ENCODE measurements around the gene RHPN2. TPM values are rescaled to one million over a fixed set of nuclear protein-coding genes. Genes with fewer than 3 reads are reported as not detected.

RHPN2 gene
- total and polyA plus RNA-seq, 2 of the 8 experiments (the other 6 are each of a cell fraction or from before 2014, with no cell fraction given), result 22.8 to 31.1 TPM

DNA sequence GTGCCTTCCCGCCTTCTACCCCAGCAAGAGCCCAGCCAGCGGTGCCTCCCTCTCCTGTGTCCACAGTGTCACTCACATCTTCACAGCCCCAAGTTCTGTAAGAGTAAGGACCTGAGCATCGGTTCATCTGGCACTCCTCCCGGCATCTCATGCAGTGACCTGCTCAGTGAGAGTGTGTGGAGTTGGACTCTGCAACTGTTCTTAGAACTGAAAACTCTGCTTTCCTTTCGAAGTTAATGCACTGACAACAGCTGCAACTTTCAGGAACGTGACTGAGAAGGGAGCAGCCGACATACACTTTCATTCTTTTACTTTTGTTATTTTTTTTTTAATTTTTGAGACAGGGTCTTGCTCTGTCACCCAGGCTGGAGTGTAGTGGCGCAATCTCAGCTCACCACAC lies 134.1 kb downstream of the RHPN2 start:
- no peak overlapping the region for H2AFZ ChIP-seq (ENCODE audit: low read length)
- no peak overlapping the region for H3K4me2 ChIP-seq (ENCODE audit: insufficient read depth in 1 of 2, low read depth in 2 of 2, low read length in 2 of 2)
- no peaks in the 10 kb centered on the region for H3K79me1 ChIP-seq (ENCODE audit: low read depth, low read length)
- no peaks in the 10 kb centered on the region for H3K9me3 ChIP-seq (ENCODE audit: insufficient read depth in 2 of 2, low read depth in 1 of 2, low read length in 1 of 2)
- H4K5ac ChIP-seq (ENCODE audit: insufficient read length, low read depth, low read length), result no peak overlapping the region
- no peak overlapping the region for H2BK5ac ChIP-seq (ENCODE audit: low read depth, low read length)
- ChIA-PET CTCF (ENCODE audit: partially characterized antibody) (interaction anchor here (0.6 kb wide), 1 partner anchor 197 kb away, joined by 3 read pairs; no protein-coding TSS in a partner anchor), POLR2A (ENCODE audit: partially characterized antibody) (no interaction called here)
- no peaks in the 10 kb centered on the region for H4K20me1 ChIP-seq (replicated peaks in 1 of 2; ENCODE audit: control insufficient read depth in 1 of 2, insufficient read depth in 2 of 2, low read length in 2 of 2)
- FAIRE-seq (no peak), DNase-seq (ENCODE audit: low read depth in 1 of 2, low spot score in 2 of 2) (no peak)
- H3K9ac ChIP-seq (replicated peaks in 1 of 4; ENCODE audit: extremely low read depth in 1 of 4, low read depth in 3 of 4, low read length in 3 of 4), result no peak overlapping the region
- no peak overlapping the region for H4K8ac ChIP-seq (ENCODE audit: extremely low read depth, insufficient read depth, low read length)
- H4K91ac ChIP-seq (replicated peaks; ENCODE audit: insufficient read length, low read length), result no peak overlapping the region
- no peak overlapping the region for H2AK5ac ChIP-seq (ENCODE audit: low read depth, low read length)
- H3K27me3 ChIP-seq (replicated peaks in 1 of 4; ENCODE audit: control insufficient read depth in 3 of 4, extremely low read depth in 1 of 4, insufficient read depth in 3 of 4, low read length in 3 of 4), result no peaks in the 10 kb centered on the region
- H3K4me3 ChIP-seq (ENCODE audit: extremely low read depth in 1 of 4, insufficient read depth in 2 of 4, low read depth in 3 of 4, low read length in 4 of 4), result no peak overlapping the region
- no peak overlapping the region for H3K14ac ChIP-seq (ENCODE audit: insufficient read length)
- no peak overlapping the region for H2BK12ac ChIP-seq (ENCODE audit: low read depth, low read length)
- H2BK15ac ChIP-seq (ENCODE audit: low read length), result no peak overlapping the region
- no peak overlapping the region for H3K27ac ChIP-seq (ENCODE audit: low read depth, low read length)
- 93% methylated on average over 8 of the region's 8 CpGs; no CpG with 5 or more reads in 1 of the 2 experiments for WGBS, 2 experiments (ENCODE audit: extremely low coverage in 1 of 2, insufficient coverage in 1 of 2, insufficient read length in 1 of 2, insufficient replicate concordance in 2 of 2, low coverage in 1 of 2, low lambda C conversion rate in 2 of 2, missing lambda C conversion rate in 1 of 2)
- TF ChIP-seq SP1 (IDR thresholded peaks at IDR 0.05; ENCODE audit: low read depth, low read length) (no peak), TAF7 (optimal IDR thresholded peaks at IDR 0.05; ENCODE audit: borderline replicate concordance, low read depth, low read length) (no peak), RAD21 (IDR thresholded peaks at IDR 0.05 in 1 of 2, conservative IDR thresholded peaks at IDR 0.05 in 1 of 2; ENCODE audit: low read depth in 2 of 2, low read length in 2 of 2) (no peak), POLR2A (IDR thresholded peaks at IDR 0.05; ENCODE audit: control extremely low read depth in 1 of 2, low read depth in 2 of 2, low read length in 2 of 2) (no peak)
- no peaks in the 10 kb centered on the region for H3K4me1 ChIP-seq (replicated peaks in 1 of 4; ENCODE audit: control insufficient read depth in 3 of 4, insufficient read depth in 4 of 4, low read length in 3 of 4)
- H2BK120ac ChIP-seq (replicated peaks; ENCODE audit: low read depth, low read length), result no peak overlapping the region
- no peak overlapping the region for H3K23ac ChIP-seq (ENCODE audit: insufficient read length)
- H3K79me2 ChIP-seq (ENCODE audit: control insufficient read depth in 1 of 2, insufficient read depth in 2 of 2, low read length in 2 of 2), result no peaks in the 10 kb centered on the region
- no peak overlapping the region for H3K4ac ChIP-seq (replicated peaks; ENCODE audit: insufficient read length, low read depth, low read length)
- no peak overlapping the region for H3K56ac ChIP-seq (replicated peaks; ENCODE audit: insufficient read length, low read depth, low read length)
- H2BK20ac ChIP-seq (ENCODE audit: low read length), result no peak overlapping the region
- no peak overlapping the region for H3K18ac ChIP-seq (ENCODE audit: extremely low read depth, low read length)
- H3K36me3 ChIP-seq (ENCODE audit: control insufficient read depth in 2 of 4, insufficient read depth in 4 of 4, low read length in 3 of 4), result peaks cover 0 to 4% (median 0%) of the 10 kb centered on the region in 4 experiments; a peak in 2 of 8 replicates
- peaks cover 1% of the 10 kb centered on the region; the same call in 1 of the 2 replicates for H3K23me2 ChIP-seq (ENCODE audit: low read depth, low read length)
